Measurements from ENCODE around the gene ST6GALNAC1.

ST6GALNAC1 gene

GRCh38 chr17:76635659-76636360 lies 7.7 kb downstream of the ST6GALNAC1 start:
- Histone ChIP-seq H3K27me3 (ENCODE audit: insufficient read depth, poor library complexity, severe bottlenecking) (no peaks in the 10 kb centered on the region), H3K9me3 (ENCODE audit: severe bottlenecking) (no peaks in the 10 kb centered on the region), H3K4me1 (ENCODE audit: insufficient read depth, poor library complexity, severe bottlenecking) (peaks cover 11% of the 10 kb centered on the region), H3K4me3 (ENCODE audit: severe bottlenecking) (no peak overlapping the region), H3K36me3 (ENCODE audit: low read depth) (no peaks in the 10 kb centered on the region), H3K27ac (ENCODE audit: poor library complexity, severe bottlenecking) (no peak overlapping the region)
- TF ChIP-seq CTCF (IDR thresholded peaks at IDR 0.05; ENCODE audit: poor library complexity, severe bottlenecking): no peak
- ATAC-seq (ENCODE audit: low read depth) (no peak), DNase-seq (ENCODE audit: low spot score) (no peak)

- no peak for TF ChIP-seq CTCF (IDR thresholded peaks at IDR 0.05; ENCODE audit: poor library complexity, severe bottlenecking)
- Histone ChIP-seq H3K36me3 (ENCODE audit: low read depth) (no peaks in the 10 kb centered on the region), H3K9me3 (ENCODE audit: severe bottlenecking) (no peaks in the 10 kb centered on the region), H3K4me3 (ENCODE audit: severe bottlenecking) (no peak overlapping the region), H3K27me3 (ENCODE audit: insufficient read depth, poor library complexity, severe bottlenecking) (no peaks in the 10 kb centered on the region), H3K4me1 (ENCODE audit: insufficient read depth, poor library complexity, severe bottlenecking) (peaks cover 9% of the 10 kb centered on the region), H3K27ac (ENCODE audit: poor library complexity, severe bottlenecking) (no peak overlapping the region)
- ATAC-seq (ENCODE audit: low read depth) (no peak), DNase-seq (ENCODE audit: low spot score) (no peak)
Observed at GRCh38 chr17:76635039-76635438, 8.5 kb downstream of the ST6GALNAC1 start.

GRCh38 chr17:76633628-76634328 lies 9.8 kb downstream of the ST6GALNAC1 start:
- no peak overlapping the region for H3K4me3 ChIP-seq (ENCODE audit: severe bottlenecking)
- no peaks in the 10 kb centered on the region for H3K9me3 ChIP-seq (ENCODE audit: severe bottlenecking)
- H3K27me3 ChIP-seq (ENCODE audit: insufficient read depth, poor library complexity, severe bottlenecking): no peaks in the 10 kb centered on the region
- no peak for DNase-seq (ENCODE audit: low spot score)
- no peak for TF ChIP-seq CTCF (IDR thresholded peaks at IDR 0.05; ENCODE audit: poor library complexity, severe bottlenecking)
- H3K4me1 ChIP-seq (ENCODE audit: insufficient read depth, poor library complexity, severe bottlenecking): peaks cover 9% of the 10 kb centered on the region
- H3K27ac ChIP-seq (ENCODE audit: poor library complexity, severe bottlenecking): no peak overlapping the region
- no peaks in the 10 kb centered on the region for H3K36me3 ChIP-seq (ENCODE audit: low read depth)
- ATAC-seq (ENCODE audit: low read depth): no peak

GRCh38 chr17:76631821-76632565 lies 11.6 kb downstream of the ST6GALNAC1 start:
- Histone ChIP-seq H3K27me3 (ENCODE audit: insufficient read depth, poor library complexity, severe bottlenecking) (no peaks in the 10 kb centered on the region), H3K4me1 (ENCODE audit: insufficient read depth, poor library complexity, severe bottlenecking) (peaks cover 9% of the 10 kb centered on the region), H3K4me3 (ENCODE audit: severe bottlenecking) (no peak overlapping the region), H3K9me3 (ENCODE audit: severe bottlenecking) (no peaks in the 10 kb centered on the region), H3K36me3 (ENCODE audit: low read depth) (no peaks in the 10 kb centered on the region), H3K27ac (ENCODE audit: poor library complexity, severe bottlenecking) (no peak overlapping the region)
- ATAC-seq (ENCODE audit: low read depth) (peak; percentile 86), DNase-seq (ENCODE audit: low spot score) (no peak)
- TF ChIP-seq CTCF (IDR thresholded peaks at IDR 0.05; ENCODE audit: poor library complexity, severe bottlenecking): no peak
